Right lobe of liver (tissue), 6 donors: ENCODE measurements around the gene PCED1B. TPM values are rescaled to one million over a fixed set of nuclear protein-coding genes. Genes with fewer than 3 reads are reported as not detected.

Experiments used
- ATAC-seq, 4 donors: fragments of 200-7000 bp; cut with Tn5 transposase; one replicate each; pipeline ENCODE4 v1.9.1; 2020; ENCODE audit warnings: mild to moderate bottlenecking in 4 of 4, moderate library complexity in 4 of 4
- DNase-seq, 3 donors: peaks; one replicate each; pipeline ENCODE4 v3.0.0-alpha.2; 2020
- H3K27ac ChIP-seq, 3 donors: fragments of 200-600 bp; one replicate each; pipeline ENCODE4 v1.8.0; 2022
- H3K27me3 ChIP-seq, 2 donors: fragments of 200-600 bp; one replicate each; pipeline ENCODE4 v1.8.0; 2022
- H3K36me3 ChIP-seq, 4 donors: fragments of 200-600 bp; sonication (generic) in 1 of 4; one replicate each; pipeline versions ENCODE4 v1.5.1 to v1.8.0; 2017 to 2022; ENCODE audit warnings: control low read depth in 1 of 4
- H3K4me1 ChIP-seq, 4 donors: fragments of 200-600 bp; sonication (generic) in 1 of 4; one replicate each; pipeline versions ENCODE4 v1.5.1 to v1.8.0; 2017 to 2022; ENCODE audit warnings: control low read depth in 1 of 4
- H3K4me3 ChIP-seq, 3 donors: fragments of 200-600 bp; one replicate each; pipeline ENCODE4 v1.8.0; 2022
- H3K9me3 ChIP-seq, 4 donors: fragments of 200-600 bp; sonication (generic) in 1 of 4; one replicate each; pipeline versions ENCODE4 v1.5.1 to v1.8.0; 2017 to 2022; ENCODE audit warnings: control low read depth in 1 of 4
- POLR2A ChIP-seq: fragments of 450-650 bp; IDR thresholded peaks from one replicate; pipeline ENCODE4 v1.6.1; 2017; ENCODE audit warnings: antibody characterized with exemption, mild to moderate bottlenecking
- WGBS: methylation state at CpG from one replicate; pipeline ENCODE4 v1.1.6; 2018; ENCODE audit warnings: low coverage, low lambda C conversion rate; ENCODE audit not compliant: insufficient coverage; ENCODE audit errors: missing lambda C conversion rate; 5-methylcytosine and 5-hydroxymethylcytosine counted together
- intact Hi-C, 2 donors: fragments of 100-400 bp; cut with DNase I; formaldehyde crosslinking; loops; one replicate each; pipeline versions ENCODE4 v1.11.2 to v1.14.1; 2022
- total RNA-seq, 6 experiments: library from RNA; depleted of rRNA in 2 of 6; stranded (reverse); fragments of >200 nt in 2 of 6; fragmentation: NEBNext Ultra II Directional in 3 of 6; extraction: Animal tissue kit (Norgen Biotek cat#: 25700) in 3 of 6; gene quantifications; one replicate each; pipeline versions ENCODE4 v1.1.0 to v1.2.4, GENCODE V29; 2016 to 2023
- TF ChIP-seq, protein P1 (sequence below), 4 donors: fragments of 200-600 bp in 3 of 4; fragments of 450-650 bp in 1 of 4; IDR thresholded peaks; one replicate each; pipeline versions ENCODE4 v1.5.1 to v1.8.0; 2016 to 2022; ENCODE audit warnings: antibody characterized with exemption in 4 of 4, mild to moderate bottlenecking in 2 of 4
- donor health status: DM: no; HTN: yes; CAD: no.
- donor health status: DM: no; HTN: no; CAD: no.
- donor health status: DM: no; HTN: no; CAD: no.
- donor health status: DM: no; HTN: yes; CAD: no.
- donor health status: DM: no; HTN: yes; CAD: no.

The PCED1B gene
- total RNA-seq, 6 experiments from 2014 or later = 0.62 to 3.0 (median 1.1) TPM

DNA sequence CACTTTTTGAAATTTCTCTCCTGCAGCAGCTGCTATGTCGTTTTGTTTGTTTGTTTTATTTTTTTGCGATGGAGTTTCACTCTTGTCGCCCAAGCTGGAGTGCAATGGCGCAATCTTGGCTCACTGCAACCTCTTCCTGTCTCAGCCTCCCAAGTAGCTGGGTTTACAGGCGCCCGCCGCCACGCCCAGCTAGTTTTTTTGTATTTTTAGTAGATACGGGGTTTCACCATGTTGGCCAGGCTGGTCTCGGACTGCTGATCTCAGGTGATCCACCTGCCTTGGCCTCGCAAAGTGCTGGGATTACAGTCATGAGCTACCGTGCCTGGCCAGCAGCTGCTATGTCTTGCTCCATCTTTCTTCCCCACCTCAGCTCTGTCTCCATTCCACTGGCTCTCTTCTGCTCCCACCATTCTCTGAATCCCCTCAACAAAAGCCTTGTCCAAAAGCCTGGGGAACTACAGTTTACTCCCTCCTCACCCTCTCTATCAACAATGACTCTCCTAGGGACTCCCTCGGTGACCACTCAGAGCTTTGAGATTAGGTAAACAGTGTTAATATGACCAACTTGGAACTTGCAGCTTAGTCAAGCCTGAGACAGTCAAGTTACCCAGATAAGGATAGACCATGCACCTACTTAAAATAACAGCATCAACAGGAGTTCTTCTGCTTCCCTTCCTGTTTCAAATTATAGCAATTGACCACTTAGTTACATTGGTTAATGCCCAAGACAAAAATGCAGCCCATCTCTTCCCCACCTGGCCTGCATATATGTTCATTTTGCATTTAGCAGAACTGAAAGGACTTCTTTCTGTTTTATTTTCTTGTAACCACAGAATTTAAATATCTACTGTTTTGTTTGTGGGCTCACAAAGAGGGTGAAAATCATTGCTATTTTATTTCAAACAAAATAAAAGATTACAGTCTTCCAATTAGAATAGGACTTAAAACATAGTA lies 189.4 kb downstream of the PCED1B start:
- ATAC-seq (no peak), DNase-seq (no peak)
- H3K4me1 ChIP-seq = no peaks in the 10 kb centered on the region
- intact Hi-C loops = no loop called here
- no peak overlapping the region for H3K4me3 ChIP-seq
- 67% methylated on average over 13 of the region's 13 CpGs for WGBS
- H3K36me3 ChIP-seq = no peaks in the 10 kb centered on the region
- no peaks in the 10 kb centered on the region for H3K27me3 ChIP-seq
- TF ChIP-seq, protein P1, sequence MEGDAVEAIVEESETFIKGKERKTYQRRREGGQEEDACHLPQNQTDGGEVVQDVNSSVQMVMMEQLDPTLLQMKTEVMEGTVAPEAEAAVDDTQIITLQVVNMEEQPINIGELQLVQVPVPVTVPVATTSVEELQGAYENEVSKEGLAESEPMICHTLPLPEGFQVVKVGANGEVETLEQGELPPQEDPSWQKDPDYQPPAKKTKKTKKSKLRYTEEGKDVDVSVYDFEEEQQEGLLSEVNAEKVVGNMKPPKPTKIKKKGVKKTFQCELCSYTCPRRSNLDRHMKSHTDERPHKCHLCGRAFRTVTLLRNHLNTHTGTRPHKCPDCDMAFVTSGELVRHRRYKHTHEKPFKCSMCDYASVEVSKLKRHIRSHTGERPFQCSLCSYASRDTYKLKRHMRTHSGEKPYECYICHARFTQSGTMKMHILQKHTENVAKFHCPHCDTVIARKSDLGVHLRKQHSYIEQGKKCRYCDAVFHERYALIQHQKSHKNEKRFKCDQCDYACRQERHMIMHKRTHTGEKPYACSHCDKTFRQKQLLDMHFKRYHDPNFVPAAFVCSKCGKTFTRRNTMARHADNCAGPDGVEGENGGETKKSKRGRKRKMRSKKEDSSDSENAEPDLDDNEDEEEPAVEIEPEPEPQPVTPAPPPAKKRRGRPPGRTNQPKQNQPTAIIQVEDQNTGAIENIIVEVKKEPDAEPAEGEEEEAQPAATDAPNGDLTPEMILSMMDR (IDR thresholded peaks at IDR 0.05) = no peak
- TF ChIP-seq POLR2A = no peak
- H3K9me3 ChIP-seq = no peaks in the 10 kb centered on the region
- no peak overlapping the region for H3K27ac ChIP-seq

DNA sequence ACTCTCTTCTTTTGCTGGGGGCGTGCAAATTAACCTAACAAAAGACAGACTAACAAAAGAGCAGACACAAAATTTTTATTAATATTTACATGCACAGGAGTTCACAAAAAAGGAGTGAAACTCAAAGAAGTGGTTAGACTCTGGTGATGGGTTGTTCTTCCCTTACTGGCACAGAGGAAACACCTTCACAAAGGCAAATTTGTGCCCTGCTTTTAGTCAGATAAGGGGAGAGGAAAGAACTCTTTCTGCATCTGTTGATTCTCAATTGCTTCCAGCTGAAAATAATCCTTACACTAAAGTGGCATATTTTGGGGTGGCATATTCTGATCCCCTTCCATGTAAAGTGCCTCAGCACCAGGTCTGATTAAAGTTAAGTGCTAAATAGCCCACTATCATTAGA lies 190.5 kb downstream of the PCED1B start:
- ATAC-seq (no peak), DNase-seq (no peak)
- TF ChIP-seq, protein P1 (IDR thresholded peaks at IDR 0.05) = no peak
- TF ChIP-seq POLR2A = no peak
- intact Hi-C loops = no loop called here
- H3K27ac ChIP-seq = no peak overlapping the region
- WGBS = 71% methylated on average over 1 of the region's 1 CpG
- no peak overlapping the region for H3K4me3 ChIP-seq
- H3K9me3 ChIP-seq = no peaks in the 10 kb centered on the region
- no peaks in the 10 kb centered on the region for H3K36me3 ChIP-seq
- no peaks in the 10 kb centered on the region for H3K4me1 ChIP-seq
- H3K27me3 ChIP-seq = no peaks in the 10 kb centered on the region

- DNase-seq (no peak), ATAC-seq (no peak)
- intact Hi-C loops = no loop called here
- no peak overlapping the region for H3K4me3 ChIP-seq
- no peaks in the 10 kb centered on the region for H3K9me3 ChIP-seq
- WGBS = 69% methylated on average over 4 of the region's 4 CpGs
- H3K4me1 ChIP-seq = no peaks in the 10 kb centered on the region
- TF ChIP-seq, protein P1 (IDR thresholded peaks at IDR 0.05) = no peak
- TF ChIP-seq POLR2A = no peak
- H3K36me3 ChIP-seq = no peaks in the 10 kb centered on the region
- H3K27ac ChIP-seq = no peak overlapping the region
- H3K27me3 ChIP-seq = no peaks in the 10 kb centered on the region
Observed at GRCh38 chr12:47270782-47271664, 191.6 kb downstream of the PCED1B start.

DNA sequence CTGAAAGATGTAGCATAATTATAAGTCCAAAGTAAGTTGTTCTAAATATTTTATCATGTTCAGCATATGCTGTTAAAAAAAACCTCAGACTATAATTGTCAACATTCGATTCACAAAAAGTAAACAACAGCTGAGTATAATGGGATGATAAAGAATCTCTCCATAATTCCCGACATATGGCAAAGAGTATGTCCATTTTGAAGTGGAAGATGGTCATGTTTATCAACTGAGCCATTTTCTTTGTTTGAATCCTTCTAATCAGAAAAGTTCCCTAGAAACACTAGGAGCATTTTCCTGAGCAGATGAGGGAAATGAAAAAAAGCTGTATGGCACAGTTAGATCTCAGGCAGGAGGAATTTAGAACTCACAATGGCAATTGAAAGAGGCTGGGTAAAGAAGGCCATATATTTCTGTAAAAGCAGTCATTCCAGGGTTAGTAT lies 192.4 kb downstream of the PCED1B start:
- ATAC-seq = no peak
- peaks cover 0 to 2% (median 0%) of the 10 kb centered on the region in 4 donors for H3K4me1 ChIP-seq
- TF ChIP-seq POLR2A = no peak
- TF ChIP-seq, protein P1 (IDR thresholded peaks at IDR 0.05) = no peak
- no peak for DNase-seq
- H3K9me3 ChIP-seq = no peaks in the 10 kb centered on the region
- intact Hi-C loops = no loop called here
- no peaks in the 10 kb centered on the region for H3K27me3 ChIP-seq
- H3K4me3 ChIP-seq = no peak overlapping the region
- H3K36me3 ChIP-seq = no peaks in the 10 kb centered on the region
- no peak overlapping the region for H3K27ac ChIP-seq
- 77% methylated on average over 2 of the region's 2 CpGs for WGBS
